Neutrophil (primary cell): ENCODE data around the gene NR1D1.
"Not testable (repeated sequence)": the region's sequence is repeated elsewhere in the genome, so short reads cannot be mapped to it uniquely, and the experiment has no call there.

Experiments
- H3K27ac ChIP-seq: fragments of 200-600 bp; sonication (generic); 2 replicates; pipeline ENCODE4 v1.5.1; 2016; ENCODE audit warnings: mild to moderate bottlenecking, moderate library complexity
- H3K27me3 ChIP-seq: fragments of 200-600 bp; sonication (generic); 2 replicates; pipeline ENCODE4 v1.6.0; 2016; ENCODE audit warnings: mild to moderate bottlenecking
- H3K36me3 ChIP-seq: fragments of 200-600 bp; sonication (generic); 2 replicates; pipeline ENCODE4 v1.5.1; 2017
- H3K4me1 ChIP-seq, 2 experiments: fragments of 200-600 bp in 1 of 2; sonication (generic) in 1 of 2; 1 replicate in 1 of 2; 2 replicates in 1 of 2; pipeline versions ENCODE4 v1.5.1 to v1.6.1; 2013 to 2016; ENCODE audit warnings: low read depth in 1 of 2, low read length in 1 of 2, mild to moderate bottlenecking in 1 of 2, moderate library complexity in 1 of 2; ENCODE audit not compliant: control insufficient read depth in 1 of 2, insufficient read depth in 1 of 2
- H3K4me3 ChIP-seq, 2 experiments: fragments of 200-600 bp in 1 of 2; sonication (generic) in 1 of 2; 1 replicate in 1 of 2; 2 replicates in 1 of 2; pipeline ENCODE4 v1.5.1; 2013 to 2016; ENCODE audit warnings: low read depth in 1 of 2, low read length in 1 of 2, mild to moderate bottlenecking in 1 of 2, moderate library complexity in 1 of 2
- H3K9me3 ChIP-seq: fragments of 200-600 bp; sonication (generic); 2 replicates; pipeline ENCODE4 v1.5.1; 2016
- TF ChIP-seq, protein P1 (sequence below): fragments of 200-600 bp; sonication (generic); IDR thresholded peaks from 2 replicates; pipeline ENCODE4 v1.5.1; 2016; ENCODE audit warnings: antibody characterized with exemption

NR1D1 gene

DNA sequence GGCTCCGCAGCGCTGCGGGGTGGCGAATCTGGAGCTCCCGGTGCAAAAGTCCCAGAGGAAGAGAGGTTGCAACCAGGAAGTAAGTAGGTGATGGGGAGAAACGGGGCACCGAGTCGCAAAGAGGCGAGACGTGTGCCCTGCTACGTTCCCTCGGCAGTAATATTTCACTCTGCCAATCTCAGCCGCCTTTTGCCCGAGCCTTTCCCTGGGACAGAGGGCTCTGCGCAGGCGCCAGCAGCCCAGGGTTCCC lies at the start of gene NR1D1:
Gene NR1D1, minus strand, starts transcription at position 171 of the 250 bp plus-strand sequence. CDS start 495 bp downstream, outside the sequence.
- Histone ChIP-seq H3K9me3 (no peaks in the 10 kb centered on the region), H3K27ac (peak within 1 kb of the TSS; percentile 97), H3K27me3 (no peaks in the 10 kb centered on the region), H3K4me1 (peaks cover 74 to 85% of the 10 kb centered on the region in 2 experiments), H3K4me3 (peak within 1 kb of the TSS; percentile 62), H3K36me3 (no peaks in the 10 kb centered on the region)
- TF ChIP-seq, protein P1, sequence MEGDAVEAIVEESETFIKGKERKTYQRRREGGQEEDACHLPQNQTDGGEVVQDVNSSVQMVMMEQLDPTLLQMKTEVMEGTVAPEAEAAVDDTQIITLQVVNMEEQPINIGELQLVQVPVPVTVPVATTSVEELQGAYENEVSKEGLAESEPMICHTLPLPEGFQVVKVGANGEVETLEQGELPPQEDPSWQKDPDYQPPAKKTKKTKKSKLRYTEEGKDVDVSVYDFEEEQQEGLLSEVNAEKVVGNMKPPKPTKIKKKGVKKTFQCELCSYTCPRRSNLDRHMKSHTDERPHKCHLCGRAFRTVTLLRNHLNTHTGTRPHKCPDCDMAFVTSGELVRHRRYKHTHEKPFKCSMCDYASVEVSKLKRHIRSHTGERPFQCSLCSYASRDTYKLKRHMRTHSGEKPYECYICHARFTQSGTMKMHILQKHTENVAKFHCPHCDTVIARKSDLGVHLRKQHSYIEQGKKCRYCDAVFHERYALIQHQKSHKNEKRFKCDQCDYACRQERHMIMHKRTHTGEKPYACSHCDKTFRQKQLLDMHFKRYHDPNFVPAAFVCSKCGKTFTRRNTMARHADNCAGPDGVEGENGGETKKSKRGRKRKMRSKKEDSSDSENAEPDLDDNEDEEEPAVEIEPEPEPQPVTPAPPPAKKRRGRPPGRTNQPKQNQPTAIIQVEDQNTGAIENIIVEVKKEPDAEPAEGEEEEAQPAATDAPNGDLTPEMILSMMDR = no peak

DNA sequence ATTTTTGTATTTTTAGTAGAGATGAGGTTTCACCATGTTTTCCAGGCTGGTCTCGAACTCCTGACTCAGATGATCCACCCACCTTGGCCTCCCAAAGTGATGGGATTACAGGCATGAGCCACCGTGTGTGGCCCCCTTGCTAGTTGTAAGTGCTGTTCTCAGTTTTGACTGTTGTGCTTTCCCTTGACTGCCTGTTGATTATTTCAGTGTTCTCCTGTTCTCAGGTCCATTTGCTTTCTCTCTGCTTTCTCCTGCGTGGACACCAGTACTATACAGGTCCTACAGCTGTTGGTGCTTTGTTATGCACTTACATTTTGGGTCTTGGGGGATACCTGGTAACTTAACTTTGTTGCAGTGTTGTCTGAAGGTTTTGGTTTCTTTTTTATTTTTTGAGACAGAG lies 48.1 kb upstream of the NR1D1 start:
- peaks cover 48 to 51% of the 10 kb centered on the region in 2 experiments for H3K4me1 ChIP-seq
- no peaks in the 10 kb centered on the region for H3K9me3 ChIP-seq
- H3K27ac ChIP-seq = peak overlapping the region; percentile 63
- peaks cover 54% of the 10 kb centered on the region for H3K36me3 ChIP-seq
- TF ChIP-seq, protein P1 = no peak
- H3K27me3 ChIP-seq = no peaks in the 10 kb centered on the region
- H3K4me3 ChIP-seq = no peak overlapping the region

- Histone ChIP-seq H3K36me3 (peaks cover 71% of the 10 kb centered on the region), H3K27me3 (no peaks in the 10 kb centered on the region), H3K4me3 (no peak overlapping the region), H3K4me1 (peaks cover 30 to 36% of the 10 kb centered on the region in 2 experiments), H3K27ac (no peak overlapping the region), H3K9me3 (no peaks in the 10 kb centered on the region)
- TF ChIP-seq, protein P1 = no peak
These were observed 45.1 kb upstream of the NR1D1 start for GRCh38 chr17:40145476-40145875.

DNA sequence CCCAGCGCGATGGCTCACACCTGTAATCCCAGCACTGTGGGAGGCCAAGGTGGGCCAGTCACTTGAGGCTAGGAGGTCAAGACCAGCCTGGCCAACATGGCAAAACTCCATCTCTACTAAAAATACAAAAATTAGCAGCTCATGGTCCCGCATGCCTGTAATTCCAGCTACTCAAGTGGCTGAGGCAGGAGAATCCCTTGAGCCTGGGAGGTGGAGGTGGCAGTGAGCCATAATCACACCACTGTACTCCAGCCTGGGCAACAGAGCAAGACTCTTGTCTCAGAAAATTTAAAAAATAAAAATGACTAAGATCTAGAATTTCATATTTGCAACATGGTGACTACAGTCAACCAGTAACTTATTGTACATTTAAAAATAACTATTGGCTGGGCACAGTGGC lies 42.8 kb upstream of the NR1D1 start:
- H3K27me3 ChIP-seq, H3K27ac ChIP-seq, H3K4me3 ChIP-seq, H3K9me3 ChIP-seq: not testable (repeated sequence)
- Histone ChIP-seq H3K36me3 (peaks cover 58% of the 10 kb centered on the region), H3K4me1 (peaks cover 29 to 36% of the 10 kb centered on the region in 2 experiments)

GRCh38 chr17:40139566-40140058 lies 39.2 kb upstream of the NR1D1 start:
- Histone ChIP-seq H3K36me3 (peaks cover 63% of the 10 kb centered on the region), H3K27me3 (no peaks in the 10 kb centered on the region), H3K4me1 (peaks cover 47 to 49% of the 10 kb centered on the region in 2 experiments), H3K9me3 (no peaks in the 10 kb centered on the region), H3K27ac (peak overlapping the region; percentile 100), H3K4me3 (peak overlapping the region; percentile 69 to 92)
- TF ChIP-seq, protein P1 = no peak

- Histone ChIP-seq H3K4me1 (peaks cover 59 to 62% of the 10 kb centered on the region in 2 experiments), H3K27ac (peak overlapping the region; percentile 96), H3K27me3 (no peaks in the 10 kb centered on the region), H3K36me3 (peaks cover 70% of the 10 kb centered on the region), H3K9me3 (no peaks in the 10 kb centered on the region), H3K4me3 (no peak overlapping the region)
- TF ChIP-seq, protein P1 = no peak
These were observed 35.4 kb upstream of the NR1D1 start for GRCh38 chr17:40135817-40136216.
